OCI-LY1 (cell line): ENCODE measurements around the gene PAX5.

Experiments
- CTCF ChIP-seq: fragments of 200-600 bp; sonication (generic), shearing (Covaris generic); IDR thresholded peaks from 2 replicates; pipeline ENCODE4 v1.5.1; 2017; ENCODE audit warnings: mild to moderate bottlenecking, antibody characterized with exemption, low read length, moderate library complexity, mixed read lengths
- EZH2 ChIP-seq: fragments of 200-600 bp; sonication (generic), shearing (Covaris generic); IDR thresholded peaks from 2 replicates; pipeline ENCODE4 v1.8.0; 2017; ENCODE audit warnings: borderline replicate concordance, mixed run types, mild to moderate bottlenecking, antibody characterized with exemption, low read length, moderate library complexity, mixed read lengths

- TF ChIP-seq CTCF (no peak), EZH2 (no peak)
Measured at GRCh38 chr9:36877239-36877638, 156.8 kb downstream of the PAX5 start.
